Neural progenitor cell (in vitro differentiated cells): ENCODE results near the gene ATF6B.

Experiments used
- CTCF ChIP-seq: fragments of 200-600 bp; sonication (generic); IDR thresholded peaks from 2 replicates; pipeline ENCODE4 v1.5.1; 2017; ENCODE audit warnings: antibody characterized with exemption, mild to moderate bottlenecking
- EZH2 ChIP-seq: fragments of 200-600 bp; sonication (generic); IDR thresholded peaks from 2 replicates; pipeline ENCODE4 v1.6.1; 2017; ENCODE audit warnings: antibody characterized with exemption, mild to moderate bottlenecking, moderate library complexity

- TF ChIP-seq EZH2 (no peak), CTCF (no peak)
Measured at GRCh38 chr6:32149092-32149755, 21.2 kb upstream of the ATF6B start.
